ENCODE measurements around the gene PKP3. TPM values are rescaled to one million over a fixed set of nuclear protein-coding genes. Genes with fewer than 3 reads are reported as not detected.

The PKP3 gene
- total and polyA plus RNA-seq, 9 of the 15 experiments (the other 6 are each of a cell fraction or from before 2014, with no cell fraction given): 0.11 to 110 (median 30.7) TPM

- peak overlapping the region; percentile 69 for H3K4me2 ChIP-seq (ENCODE audit: insufficient read depth, low read length)
- peaks cover 61 to 67% of the 10 kb centered on the region in 2 experiments for H3K4me1 ChIP-seq (replicated peaks in 1 of 2; ENCODE audit: control insufficient read depth in 2 of 2, insufficient read depth in 2 of 2, low read length in 2 of 2)
- intact Hi-C loops (cut with micrococcal nuclease) (loop anchor here (1.0 to 5.0 kb wide), 2 partner anchors 21 to 83 kb away; no protein-coding TSS in a partner anchor), in situ Hi-C loops (cut with MboI) (loop anchor here (5.0 kb wide), 1 partner anchor 38 kb away; the partner anchor contains the start of gene IFITM1)
- no peaks in the 10 kb centered on the region for H3K36me3 ChIP-seq (ENCODE audit: control insufficient read depth, insufficient read depth, low read length)
- no TSS peak for BruUV-seq (replicated peaks)
- H2AFZ ChIP-seq (ENCODE audit: low read depth, low read length): peak overlapping the region; percentile 94
- FAIRE-seq: peak; percentile 85
- H3K27ac ChIP-seq (ENCODE audit: extremely low read depth, low read depth, low read length): peak overlapping the region; percentile 88
- peaks cover 7% of the 10 kb centered on the region; the same call in 1 of the 3 replicates for H3K79me2 ChIP-seq (ENCODE audit: control insufficient read depth, insufficient read depth, low read length)
- 3% methylated on average over 16 of the region's 18 CpGs for WGBS (ENCODE audit: insufficient coverage, low coverage, missing lambda C conversion rate)
- ATAC-seq: peak; percentile 65
- ChIA-PET CTCF (ENCODE audit: low intra/inter-chr PET ratio) (no interaction called here), POLR2A (interaction anchor here (0.6 to 0.8 kb wide), 2 partner anchors 20 to 107 kb away, joined by 3 read pairs; no protein-coding TSS in a partner anchor)
- no peaks in the 10 kb centered on the region for H4K20me1 ChIP-seq (replicated peaks; ENCODE audit: control insufficient read depth, insufficient read depth, low read length)
- no peaks in the 10 kb centered on the region for H3K9me1 ChIP-seq (ENCODE audit: control insufficient read depth, insufficient read depth, low read length)
- no peaks in the 10 kb centered on the region for H3K9me3 ChIP-seq (replicated peaks; ENCODE audit: control insufficient read depth, insufficient read depth, low read depth, low read length)
- H3K27me3 ChIP-seq (ENCODE audit: control insufficient read depth in 2 of 2, insufficient read depth in 2 of 2, low read length in 2 of 2): no peaks in the 10 kb centered on the region
- H3K4me3 ChIP-seq: no peak overlapping the region
- DNase-seq (ENCODE audit: extremely low read depth in 1 of 4, low spot score in 3 of 4): peak in 3 of 4 experiments; percentile 20 to 84 (median 42)
- peak overlapping the region; percentile 75 to 89 for H3K9ac ChIP-seq (ENCODE audit: insufficient read depth in 1 of 2, low read depth in 2 of 2, low read length in 2 of 2)
- TF ChIP-seq ELK1 (CRISPR knock-in tag; IDR thresholded peaks at IDR 0.05): no peak
- TF ChIP-seq ZNF354B (CRISPR knock-in tag; IDR thresholded peaks at IDR 0.05): 0 out of 2 replicates have a peak, but pooled peaks have one; percentile 40
- no peak for TF ChIP-seq SAFB (IDR thresholded peaks at IDR 0.05; ENCODE audit: borderline replicate concordance, low read depth, low read length)
- TF ChIP-seq ZBTB40 (IDR thresholded peaks at IDR 0.05): peak; percentile 55; the same call in 1 of the 2 replicates
- no peak for TF ChIP-seq ZBTB40 (CRISPR knock-in tag; IDR thresholded peaks at IDR 0.05)
- no peak for TF ChIP-seq FIP1L1 (IDR thresholded peaks at IDR 0.05; ENCODE audit: low read depth, low read length, poor library complexity, severe bottlenecking)
- no peak for TF ChIP-seq C11orf30 (IDR thresholded peaks at IDR 0.05; ENCODE audit: low read depth)
- no peak for TF ChIP-seq MEIS2 (IDR thresholded peaks at IDR 0.05; ENCODE audit: partially characterized antibody)
- no peak for TF ChIP-seq TSC22D4 (tag; IDR thresholded peaks at IDR 0.05)
- no peak for TF ChIP-seq CHD4 (IDR thresholded peaks at IDR 0.05; ENCODE audit: insufficient read depth, insufficient replicate concordance, low read depth, low read length, poor library complexity, severe bottlenecking)
- no peak for TF ChIP-seq ZFP30 (CRISPR knock-in tag; IDR thresholded peaks at IDR 0.05; ENCODE audit: borderline replicate concordance)
- TF ChIP-seq HNRNPL (IDR thresholded peaks at IDR 0.05; ENCODE audit: low read depth, low read length): no peak
Observed at GRCh38 chr11:350723-351255, 43.2 kb upstream of the PKP3 start.

Data from K562 (cell line).